Measurements from ENCODE around the gene LSP1. TPM values are rescaled to one million over a fixed set of nuclear protein-coding genes. Genes with fewer than 3 reads are reported as not detected.

LSP1 gene
- total RNA-seq, 4 donors from 2014 or later, result 73.7 to 105 (median 86.6) TPM

DNA sequence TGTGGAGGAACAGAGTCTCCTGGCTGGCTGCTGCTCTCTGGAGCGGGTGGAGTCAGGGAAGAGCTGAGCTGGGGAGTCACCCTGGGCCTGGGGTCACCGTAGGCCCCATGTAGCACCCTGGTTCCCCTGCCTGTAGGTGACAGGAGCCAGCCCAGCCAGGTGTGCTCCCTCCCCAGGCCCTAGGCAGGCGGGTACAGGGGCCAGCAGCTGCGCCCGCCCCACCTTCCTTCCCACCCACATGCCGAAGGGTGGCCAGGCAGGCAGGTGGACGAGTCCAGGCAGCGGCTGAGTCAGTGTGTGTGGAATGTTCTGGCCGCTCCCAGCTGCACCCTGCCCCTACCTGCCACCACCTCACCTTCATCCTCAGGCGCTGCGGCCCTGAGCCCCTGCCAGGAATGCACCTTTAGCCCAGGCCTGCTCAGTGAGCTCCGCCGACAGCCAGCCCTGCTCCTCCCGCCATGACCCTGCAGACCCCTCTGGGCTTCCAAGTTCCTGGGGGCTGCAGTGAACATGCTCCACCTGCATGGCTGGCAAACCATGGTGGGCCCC is 18.7 kb upstream of the LSP1 start:
- no peak overlapping the region for H3K4me3 ChIP-seq (ENCODE audit: low read depth, poor library complexity, severe bottlenecking)
- DNase-seq (ENCODE audit: low spot score in 2 of 2), result peak in 1 of 2 donors; percentile 82
- TF ChIP-seq, protein P1, sequence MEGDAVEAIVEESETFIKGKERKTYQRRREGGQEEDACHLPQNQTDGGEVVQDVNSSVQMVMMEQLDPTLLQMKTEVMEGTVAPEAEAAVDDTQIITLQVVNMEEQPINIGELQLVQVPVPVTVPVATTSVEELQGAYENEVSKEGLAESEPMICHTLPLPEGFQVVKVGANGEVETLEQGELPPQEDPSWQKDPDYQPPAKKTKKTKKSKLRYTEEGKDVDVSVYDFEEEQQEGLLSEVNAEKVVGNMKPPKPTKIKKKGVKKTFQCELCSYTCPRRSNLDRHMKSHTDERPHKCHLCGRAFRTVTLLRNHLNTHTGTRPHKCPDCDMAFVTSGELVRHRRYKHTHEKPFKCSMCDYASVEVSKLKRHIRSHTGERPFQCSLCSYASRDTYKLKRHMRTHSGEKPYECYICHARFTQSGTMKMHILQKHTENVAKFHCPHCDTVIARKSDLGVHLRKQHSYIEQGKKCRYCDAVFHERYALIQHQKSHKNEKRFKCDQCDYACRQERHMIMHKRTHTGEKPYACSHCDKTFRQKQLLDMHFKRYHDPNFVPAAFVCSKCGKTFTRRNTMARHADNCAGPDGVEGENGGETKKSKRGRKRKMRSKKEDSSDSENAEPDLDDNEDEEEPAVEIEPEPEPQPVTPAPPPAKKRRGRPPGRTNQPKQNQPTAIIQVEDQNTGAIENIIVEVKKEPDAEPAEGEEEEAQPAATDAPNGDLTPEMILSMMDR (IDR thresholded peaks at IDR 0.05), result no peak
- TF ChIP-seq POLR2A (IDR thresholded peaks at IDR 0.05), result no peak
- WGBS, 2 donors, result 59 to 71% methylated on average over 10 to 12 of the region's 14 CpGs
- intact Hi-C loops (cut with DNase I; ENCODE audit: low total_unique reads), result loop anchor here (5.0 kb wide), 1 partner anchor 142 kb away; no protein-coding TSS in a partner anchor

DNA sequence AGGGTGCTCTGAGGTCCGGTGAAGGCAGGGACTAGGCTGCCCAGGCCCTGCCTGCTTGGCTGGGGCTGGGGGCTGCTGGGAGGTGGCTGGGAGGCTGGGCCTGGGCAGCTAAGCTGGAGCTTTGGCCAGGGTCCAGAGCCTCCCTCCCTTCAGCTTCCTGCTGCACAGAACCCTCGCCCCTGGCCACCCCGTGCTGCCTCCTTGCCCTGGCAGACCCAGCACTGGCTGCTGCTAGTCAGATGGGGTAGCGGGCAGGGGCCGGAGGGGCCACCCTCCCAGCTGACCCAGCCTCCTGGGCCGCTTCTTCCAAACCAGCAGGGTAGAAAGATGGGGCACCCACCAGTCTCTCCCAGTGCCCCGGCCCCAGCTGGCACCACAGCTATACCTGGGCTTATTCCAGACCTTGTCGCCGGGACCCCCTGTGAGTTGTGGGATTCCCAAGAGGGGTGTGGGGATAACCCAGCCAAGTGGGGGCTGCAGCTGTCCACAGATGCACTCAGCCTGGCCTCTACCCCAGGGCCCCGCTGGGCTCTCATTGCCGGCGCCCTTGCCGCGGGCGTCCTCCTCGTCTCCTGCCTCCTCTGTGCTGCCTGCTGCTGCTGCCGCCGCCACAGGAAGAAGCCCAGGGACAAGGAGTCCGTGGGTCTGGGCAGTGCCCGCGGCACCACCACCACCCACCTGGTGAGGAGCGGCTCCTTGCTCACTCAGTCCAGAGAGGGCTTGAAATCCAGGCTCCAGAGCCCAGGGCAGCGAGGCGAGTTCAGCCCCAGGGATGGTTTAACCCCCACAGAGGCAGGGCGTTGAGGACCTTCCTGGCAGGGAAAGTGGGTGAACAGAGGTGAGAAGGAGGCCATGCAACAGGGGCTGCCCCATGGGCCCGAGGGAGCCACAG is 17.9 kb upstream of the LSP1 start, which contains the start of gene SYT8:
Gene SYT8 (plus strand): TSS at position 212 of the 892 bp plus-strand sequence. CDS start 116 bp downstream, at position 328.
- 52 to 59% methylated on average over 18 to 22 of the region's 26 CpGs for WGBS, 2 donors
- intact Hi-C loops (cut with DNase I; ENCODE audit: low total_unique reads), result loop anchor here (5.0 kb wide), 1 partner anchor 143 kb away; no protein-coding TSS in a partner anchor
- no peak within 1 kb of the TSS for H3K4me3 ChIP-seq (ENCODE audit: low read depth, poor library complexity, severe bottlenecking)
- DNase-seq (ENCODE audit: low spot score in 2 of 2), result no peak
- TF ChIP-seq, protein P1 (IDR thresholded peaks at IDR 0.05), result no peak
- no peak for TF ChIP-seq POLR2A (IDR thresholded peaks at IDR 0.05)

DNA sequence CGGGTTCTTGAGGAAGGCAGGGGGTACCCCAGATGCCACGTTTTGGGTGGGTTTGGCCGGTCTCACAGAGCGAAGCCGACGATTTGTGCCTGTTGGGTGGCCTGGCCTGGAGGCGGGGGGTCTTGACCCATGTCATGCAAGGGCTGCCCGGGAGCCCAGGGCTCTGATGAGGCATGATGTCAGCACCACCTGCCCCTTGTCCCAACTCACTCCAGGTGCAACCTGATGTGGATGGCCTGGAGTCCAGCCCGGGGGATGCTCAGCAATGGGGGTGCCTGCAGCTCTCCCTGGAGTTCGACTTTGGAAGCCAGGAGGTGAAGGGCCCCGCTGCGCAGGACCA is 17.2 kb upstream of the LSP1 start:
- intact Hi-C loops (cut with DNase I; ENCODE audit: low total_unique reads), result no loop called here
- no peak for DNase-seq (ENCODE audit: low spot score in 2 of 2)
- 50 to 71% methylated on average over 8 to 10 of the region's 12 CpGs for WGBS, 2 donors
- TF ChIP-seq, protein P1 (IDR thresholded peaks at IDR 0.05), result no peak
- no peak overlapping the region for H3K4me3 ChIP-seq (ENCODE audit: low read depth, poor library complexity, severe bottlenecking)

DNA sequence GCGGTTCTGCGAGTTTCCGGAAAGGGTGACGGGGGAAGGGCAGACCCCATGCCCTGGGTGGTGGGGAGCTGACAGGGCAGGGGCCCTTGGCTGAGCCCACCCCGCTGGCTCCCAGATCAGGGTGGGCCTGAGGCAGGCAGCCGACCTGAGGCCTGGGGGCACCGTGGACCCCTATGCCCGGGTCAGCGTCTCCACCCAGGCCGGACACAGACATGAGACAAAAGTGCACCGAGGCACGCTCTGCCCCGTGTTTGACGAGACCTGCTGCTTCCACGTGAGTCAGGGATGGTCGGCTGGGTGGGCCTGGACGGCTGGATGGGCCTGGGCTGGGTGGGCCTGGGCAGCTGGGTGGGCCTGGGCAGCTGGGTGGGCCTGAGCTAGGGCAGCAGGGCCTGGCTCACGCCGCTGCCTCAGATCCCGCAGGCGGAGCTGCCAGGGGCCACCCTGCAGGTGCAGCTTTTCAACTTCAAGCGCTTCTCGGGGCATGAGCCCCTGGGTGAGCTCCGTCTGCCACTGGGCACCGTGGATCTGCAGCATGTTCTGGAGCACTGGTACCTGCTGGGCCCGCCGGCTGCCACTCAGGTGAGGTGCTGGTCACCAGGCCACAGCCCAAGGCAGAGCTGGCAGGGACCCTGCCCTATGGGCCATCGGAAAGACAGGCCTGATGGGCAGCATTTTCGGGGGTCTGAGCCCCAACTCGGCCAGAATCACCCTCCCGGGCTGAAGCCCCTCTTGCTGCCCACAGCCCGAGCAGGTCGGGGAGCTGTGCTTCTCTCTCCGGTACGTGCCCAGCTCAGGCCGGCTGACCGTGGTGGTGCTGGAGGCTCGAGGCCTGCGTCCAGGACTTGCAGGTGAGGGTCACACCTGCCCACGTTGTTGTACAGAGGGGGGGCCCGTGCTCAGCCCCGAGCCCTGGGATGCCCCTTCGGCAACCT is 16.6 kb upstream of the LSP1 start:
- DNase-seq (ENCODE audit: low spot score in 2 of 2), result no peak
- intact Hi-C loops (cut with DNase I; ENCODE audit: low total_unique reads), result no loop called here
- no peak overlapping the region for H3K4me3 ChIP-seq (ENCODE audit: low read depth, poor library complexity, severe bottlenecking)
- TF ChIP-seq, protein P1 (IDR thresholded peaks at IDR 0.05), result no peak
- TF ChIP-seq POLR2A (IDR thresholded peaks at IDR 0.05), result no peak
- 54 to 72% methylated on average over 32 to 40 of the region's 43 CpGs for WGBS, 2 donors

DNA sequence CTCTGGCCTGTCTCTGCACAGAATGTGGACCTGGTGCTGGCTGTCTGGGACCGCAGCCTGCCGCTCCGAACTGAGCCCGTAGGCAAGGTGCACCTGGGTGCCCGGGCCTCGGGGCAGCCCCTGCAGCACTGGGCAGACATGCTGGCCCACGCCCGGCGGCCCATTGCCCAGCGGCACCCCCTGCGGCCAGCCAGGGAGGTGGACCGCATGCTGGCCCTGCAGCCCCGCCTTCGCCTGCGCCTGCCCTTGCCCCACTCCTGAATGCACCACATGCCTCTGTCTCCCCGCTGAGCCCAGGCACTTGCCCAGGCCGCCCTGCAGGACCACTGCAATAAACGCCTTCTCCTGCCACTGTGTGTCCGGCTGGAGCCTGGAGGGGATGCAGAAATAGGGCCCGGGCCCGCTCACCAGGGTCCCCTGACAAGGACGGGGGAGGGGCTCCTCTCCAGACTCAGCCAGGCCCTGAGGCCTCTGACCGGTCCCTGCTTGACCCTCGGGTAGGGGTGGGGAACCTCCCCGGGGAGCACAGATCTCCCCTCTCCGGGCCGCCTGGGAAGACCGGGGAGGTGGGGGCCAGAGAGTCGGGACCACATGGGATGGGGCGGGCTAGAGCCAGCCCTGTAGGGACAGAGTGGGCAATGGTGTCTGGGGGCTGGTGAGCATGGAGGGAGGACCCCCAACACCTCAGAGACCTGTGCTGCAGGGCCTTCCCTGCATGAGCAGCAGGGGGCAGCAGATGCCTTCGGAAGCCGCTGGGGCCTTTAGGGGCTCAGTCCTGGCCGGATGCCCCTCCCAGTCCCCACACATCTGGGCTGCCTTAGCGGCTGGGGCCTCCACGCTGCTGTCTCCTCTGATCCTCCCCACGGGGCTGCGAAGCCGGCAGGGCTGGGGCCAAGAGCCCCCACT is 15.5 kb upstream of the LSP1 start:
- intact Hi-C loops (cut with DNase I; ENCODE audit: low total_unique reads), result no loop called here
- no peak overlapping the region for H3K4me3 ChIP-seq (ENCODE audit: low read depth, poor library complexity, severe bottlenecking)
- DNase-seq (ENCODE audit: low spot score in 2 of 2), result no peak
- whole genome bisulfite sequencing, 2 donors, result 23 to 24% methylated on average over 22 to 37 of the region's 38 CpGs
- TF ChIP-seq, protein P1 (IDR thresholded peaks at IDR 0.05), result peak in 1 of 3 donors; percentile 65
- TF ChIP-seq POLR2A (IDR thresholded peaks at IDR 0.05), result no peak
